Astrocyte (in vitro differentiated cells and primary cell): Measurements from ENCODE around the gene CDC42EP4.

Experiments
- CTCF ChIP-seq: IDR thresholded peaks from 2 replicates; pipeline ENCODE4 v1.5.1; 2011; ENCODE audit warnings: low read depth, mild to moderate bottlenecking, inconsistent platforms, low read length, moderate library complexity; ENCODE audit not compliant: insufficient read depth
- EZH2 ChIP-seq: IDR thresholded peaks from 2 replicates; pipeline ENCODE4 v1.6.1; 2012; ENCODE audit warnings: mild to moderate bottlenecking, low read length, inconsistent platforms; ENCODE audit not compliant: insufficient read depth

- no peak for TF ChIP-seq CTCF
- no peak for TF ChIP-seq EZH2
Measured at GRCh38 chr17:73284354-73284753, 27.4 kb downstream of the CDC42EP4 start.
